Smooth muscle cell (in vitro differentiated cells): ENCODE data around the gene FANCM. TPM values are rescaled to one million over a fixed set of nuclear protein-coding genes. Genes with fewer than 3 reads are reported as not detected.

Experiments used
- DNase-seq: peaks from one replicate; lab custom pipeline; 2025; ENCODE audit not compliant: unreplicated experiment; lab: John Stamatoyannopoulos, UW
- H2AFZ ChIP-seq: fragments of 200-600 bp; sonication (generic); 2 replicates; pipeline ENCODE4 v1.6.0; 2016; ENCODE audit warnings: antibody characterized with exemption, low read depth, mild to moderate bottlenecking
- H3F3A ChIP-seq: fragments of 200-600 bp; sonication (generic); 2 replicates; pipeline ENCODE4 v1.6.0; 2017; ENCODE audit warnings: antibody characterized with exemption, low read depth
- H3K27ac ChIP-seq: fragments of 200-600 bp; sonication (generic); 2 replicates; pipeline ENCODE4 v1.5.1; 2016; ENCODE audit warnings: low read depth, mild to moderate bottlenecking
- H3K27me3 ChIP-seq: fragments of 200-600 bp; sonication (generic); 2 replicates; pipeline ENCODE4 v1.6.1; 2016; ENCODE audit warnings: low read depth, mild to moderate bottlenecking
- H3K36me3 ChIP-seq: fragments of 200-600 bp; sonication (generic); 2 replicates; pipeline ENCODE4 v1.5.1; 2016; ENCODE audit warnings: low read depth
- H3K4me1 ChIP-seq: fragments of 200-600 bp; sonication (generic); 2 replicates; pipeline ENCODE4 v1.5.1; 2016; ENCODE audit warnings: low read depth
- H3K4me2 ChIP-seq: fragments of 200-600 bp; sonication (generic); 2 replicates; pipeline ENCODE4 v1.6.0; 2016; ENCODE audit warnings: mild to moderate bottlenecking
- H3K4me3 ChIP-seq: fragments of 200-600 bp; sonication (generic); 2 replicates; pipeline ENCODE4 v1.5.1; 2016; ENCODE audit warnings: mild to moderate bottlenecking
- H3K79me2 ChIP-seq: fragments of 200-600 bp; sonication (generic); 2 replicates; pipeline ENCODE4 v1.6.0; 2016; ENCODE audit warnings: low read depth, mild to moderate bottlenecking
- H3K9ac ChIP-seq: fragments of 200-600 bp; sonication (generic); 2 replicates; pipeline ENCODE4 v1.6.0; 2016; ENCODE audit warnings: low read depth
- H3K9me3 ChIP-seq: fragments of 200-600 bp; sonication (generic); replicated peaks from 2 replicates; pipeline ENCODE4 v1.5.1; 2016; ENCODE audit warnings: low read depth
- H4K20me1 ChIP-seq: fragments of 200-600 bp; sonication (generic); 2 replicates; pipeline ENCODE4 v1.6.0; 2016; ENCODE audit warnings: low read depth
- CTCF ChIP-seq: fragments of 200-600 bp; sonication (generic); IDR thresholded peaks from 2 replicates; pipeline ENCODE4 v1.5.1; 2017; ENCODE audit warnings: borderline replicate concordance, mild to moderate bottlenecking, antibody characterized with exemption; ENCODE audit not compliant: insufficient read depth, poor library complexity, severe bottlenecking
- WGBS: methylation state at CpG from one replicate; pipeline ENCODE4 v1.1.7; 2016; ENCODE audit warnings: low lambda C conversion rate; 5-methylcytosine and 5-hydroxymethylcytosine counted together
- polyA plus RNA-seq: library from polyadenylated mRNA; unstranded; fragments of >200 nt; fragmentation: Nextera tagmentation; extraction: Ambion mirVana; gene quantifications from 2 replicates; pipeline ENCODE4 v1.2.1, GENCODE V29; 2016
- total RNA-seq: library from RNA; depleted of rRNA; stranded (reverse); fragments of >200 nt; gene quantifications from 2 replicates; pipeline ENCODE4 v1.2.3, GENCODE V29; 2014

The FANCM gene
- total and polyA plus RNA-seq, 2 experiments from 2014 or later: 1.7 to 5.5 TPM

DNA sequence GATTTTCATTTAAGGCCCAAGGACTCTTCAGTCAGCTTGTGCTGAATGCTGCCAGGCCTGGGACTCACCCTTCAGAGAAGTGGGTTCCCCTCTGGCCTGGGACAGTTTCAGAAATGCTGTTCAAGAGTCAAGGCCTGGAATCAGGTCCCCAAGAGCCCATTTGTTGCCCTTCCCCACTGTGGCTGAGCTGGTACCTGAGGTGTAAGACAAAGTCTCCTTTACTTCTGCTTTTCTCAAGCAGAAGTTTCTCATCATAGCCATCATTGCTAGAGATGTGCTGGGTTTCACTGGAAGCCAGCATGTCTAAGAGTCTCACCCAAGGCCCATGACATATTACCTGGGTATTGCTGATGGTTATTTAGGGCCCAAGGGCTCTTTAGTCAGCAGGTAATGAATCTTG is 8.9 kb downstream of the FANCM start:
- no peak overlapping the region for H3K27ac ChIP-seq
- no peak overlapping the region for H3K4me2 ChIP-seq
- H3K79me2 ChIP-seq: peaks cover 5% of the 10 kb centered on the region
- no peaks in the 10 kb centered on the region for H3F3A ChIP-seq
- no peak overlapping the region for H3K9ac ChIP-seq
- H4K20me1 ChIP-seq: no peaks in the 10 kb centered on the region
- no peak overlapping the region for H2AFZ ChIP-seq
- H3K27me3 ChIP-seq: no peaks in the 10 kb centered on the region
- H3K4me1 ChIP-seq: no peaks in the 10 kb centered on the region
- TF ChIP-seq CTCF: no peak
- no peak for DNase-seq
- no peaks in the 10 kb centered on the region for H3K9me3 ChIP-seq
- H3K4me3 ChIP-seq: no peak overlapping the region
- no peaks in the 10 kb centered on the region for H3K36me3 ChIP-seq

DNA sequence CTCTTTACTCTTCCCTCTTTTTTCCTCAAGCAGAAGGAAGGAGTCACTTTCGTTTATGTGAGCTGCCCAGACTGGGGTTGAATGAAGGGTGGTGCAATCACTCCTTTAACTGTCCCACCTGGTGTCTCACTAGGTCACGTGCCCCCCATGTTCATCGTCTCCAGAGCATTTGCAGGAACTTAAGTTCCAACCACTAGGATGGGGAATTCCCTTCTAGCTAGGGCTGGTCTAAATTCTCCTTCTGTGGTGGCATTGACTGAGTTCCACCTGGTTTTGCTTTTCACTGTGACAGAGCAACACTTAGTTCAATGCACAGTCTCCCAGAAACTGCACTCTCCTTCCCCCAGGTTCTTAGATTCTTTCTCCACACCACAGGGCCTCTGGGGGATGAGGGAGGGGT is 9.5 kb downstream of the FANCM start:
- WGBS: 100% methylated on average over 3 of the region's 3 CpGs
- H3K9ac ChIP-seq: no peak overlapping the region
- H3K4me2 ChIP-seq: no peak overlapping the region
- DNase-seq: no peak
- H3K36me3 ChIP-seq: no peaks in the 10 kb centered on the region
- H3F3A ChIP-seq: no peaks in the 10 kb centered on the region
- H3K4me1 ChIP-seq: no peaks in the 10 kb centered on the region
- no peak overlapping the region for H2AFZ ChIP-seq
- no peaks in the 10 kb centered on the region for H3K9me3 ChIP-seq
- no peak overlapping the region for H3K27ac ChIP-seq
- TF ChIP-seq CTCF: no peak
- H3K27me3 ChIP-seq: no peaks in the 10 kb centered on the region
- no peaks in the 10 kb centered on the region for H3K79me2 ChIP-seq
- H4K20me1 ChIP-seq: no peaks in the 10 kb centered on the region
- H3K4me3 ChIP-seq: no peak overlapping the region

GRCh38 chr14:45149602-45150001 is 13.9 kb downstream of the FANCM start:
- H3K27ac ChIP-seq: no peak overlapping the region
- H3K36me3 ChIP-seq: no peaks in the 10 kb centered on the region
- H3K9me3 ChIP-seq: no peaks in the 10 kb centered on the region
- 95% methylated on average over 3 of the region's 3 CpGs for WGBS
- no peak overlapping the region for H3K4me3 ChIP-seq
- H4K20me1 ChIP-seq: no peaks in the 10 kb centered on the region
- DNase-seq: no peak
- H2AFZ ChIP-seq: no peak overlapping the region
- no peaks in the 10 kb centered on the region for H3K27me3 ChIP-seq
- no peak overlapping the region for H3K4me2 ChIP-seq
- H3K9ac ChIP-seq: no peak overlapping the region
- no peak for TF ChIP-seq CTCF
- H3K4me1 ChIP-seq: no peaks in the 10 kb centered on the region
- no peaks in the 10 kb centered on the region for H3K79me2 ChIP-seq
- H3F3A ChIP-seq: no peaks in the 10 kb centered on the region

- H3K4me2 ChIP-seq: no peak overlapping the region
- H3K79me2 ChIP-seq: no peaks in the 10 kb centered on the region
- no peak overlapping the region for H3K27ac ChIP-seq
- H2AFZ ChIP-seq: no peak overlapping the region
- no peaks in the 10 kb centered on the region for H4K20me1 ChIP-seq
- H3K36me3 ChIP-seq: no peaks in the 10 kb centered on the region
- H3K9ac ChIP-seq: no peak overlapping the region
- H3K27me3 ChIP-seq: no peaks in the 10 kb centered on the region
- H3K4me3 ChIP-seq: no peak overlapping the region
- WGBS: 97% methylated on average over 4 of the region's 4 CpGs
- no peaks in the 10 kb centered on the region for H3K9me3 ChIP-seq
- no peak for TF ChIP-seq CTCF
- no peak for DNase-seq
- H3F3A ChIP-seq: no peaks in the 10 kb centered on the region
- no peaks in the 10 kb centered on the region for H3K4me1 ChIP-seq
Observed at GRCh38 chr14:45150386-45150890, 14.7 kb downstream of the FANCM start.
